Measurements from ENCODE around the gene GPR84.

GPR84 gene

GRCh38 chr12:54321363-54321762 is 42.9 kb downstream of the GPR84 start:
- no peak for DNase-seq

All from islet precursor cell (in vitro differentiated cells).